ENCODE data around the gene EEPD1.

- TF ChIP-seq CTCF (IDR thresholded peaks at IDR 0.05; ENCODE audit: low read depth, low read length, missing input control) (no peak), REST (IDR thresholded peaks at IDR 0.05) (peak; percentile 66), GABPA (IDR thresholded peaks at IDR 0.05 in 1 of 2, conservative IDR thresholded peaks at IDR 0.05 in 1 of 2) (peak in 1 of 2 donors; percentile 56), ZBTB33 (IDR thresholded peaks at IDR 0.05) (peak; percentile 78), FOXA2 (IDR thresholded peaks at IDR 0.05) (peak; percentile 97), MAX (IDR thresholded peaks at IDR 0.05) (peak; percentile 76), RAD21 (IDR thresholded peaks at IDR 0.05) (peak; percentile 60 to 74), TAF1 (conservative IDR thresholded peaks at IDR 0.05) (no peak), JUND (IDR thresholded peaks at IDR 0.05) (peak; percentile 88 to 94)
Observed at GRCh38 chr7:36272567-36273269, 119.7 kb downstream of the EEPD1 start.

Data from liver (tissue), 3 donors.